Glutamatergic neuron (in vitro differentiated cells): ENCODE results near the gene AGAP2. TPM values are rescaled to one million over a fixed set of nuclear protein-coding genes. Genes with fewer than 3 reads are reported as not detected.

ENCODE experiments used
- DNase-seq: peaks from one replicate; pipeline ENCODE4 v3.0.0; 2022
- H3K27ac Mint-ChIP-seq: one replicate; pipeline ENCODE4 v1.8.0; 2020; ENCODE audit warnings: mild to moderate bottlenecking, mixed read lengths, inconsistent platforms; ENCODE audit not compliant: unreplicated experiment
- H3K27me3 Mint-ChIP-seq: one replicate; pipeline ENCODE4 v1.8.0; 2020; ENCODE audit warnings: mild to moderate bottlenecking, moderate library complexity, mixed read lengths, inconsistent platforms; ENCODE audit not compliant: unreplicated experiment
- H3K36me3 Mint-ChIP-seq: one replicate; pipeline ENCODE4 v1.8.0; 2020; ENCODE audit warnings: mild to moderate bottlenecking, mixed read lengths, inconsistent platforms; ENCODE audit not compliant: unreplicated experiment
- H3K4me1 Mint-ChIP-seq: one replicate; pipeline ENCODE4 v1.8.0; 2020; ENCODE audit warnings: mild to moderate bottlenecking, low read depth, mixed read lengths, inconsistent platforms; ENCODE audit not compliant: unreplicated experiment
- H3K4me3 Mint-ChIP-seq: one replicate; pipeline ENCODE4 v1.8.0; 2020; ENCODE audit warnings: mild to moderate bottlenecking, mixed read lengths, inconsistent platforms; ENCODE audit not compliant: unreplicated experiment
- H3K9me3 Mint-ChIP-seq: one replicate; pipeline ENCODE4 v1.8.0; 2020; ENCODE audit warnings: mild to moderate bottlenecking, moderate library complexity, mixed read lengths, inconsistent platforms; ENCODE audit not compliant: unreplicated experiment
- CTCF ChIP-seq: fragments of 200-600 bp; sonication (generic); IDR thresholded peaks from one replicate; pipeline ENCODE4 v1.5.0; 2021; ENCODE audit not compliant: partially characterized antibody, unreplicated experiment
- total RNA-seq: library from RNA; stranded (reverse); fragmentation: NEBNext Ultra II Directional; extraction: Animal tissue kit (Norgen Biotek cat#: 25700); gene quantifications from one replicate; pipeline ENCODE4 v1.2.1, GENCODE V29; 2021; ENCODE audit not compliant: unreplicated experiment

Gene AGAP2
- total RNA-seq, 1 donor from 2014 or later: 45.5 TPM

- Mint-ChIP-seq H3K9me3 (peaks cover 18% of the 10 kb centered on the region), H3K27ac (no peak overlapping the region), H3K4me1 (peaks cover 10% of the 10 kb centered on the region), H3K36me3 (peaks cover 4% of the 10 kb centered on the region), H3K4me3 (no peak overlapping the region), H3K27me3 (peaks cover 24% of the 10 kb centered on the region)
- TF ChIP-seq CTCF: no peak
- no peak for DNase-seq
Measured at GRCh38 chr12:57741844-57742738, 3.5 kb upstream of the AGAP2 start.

DNA sequence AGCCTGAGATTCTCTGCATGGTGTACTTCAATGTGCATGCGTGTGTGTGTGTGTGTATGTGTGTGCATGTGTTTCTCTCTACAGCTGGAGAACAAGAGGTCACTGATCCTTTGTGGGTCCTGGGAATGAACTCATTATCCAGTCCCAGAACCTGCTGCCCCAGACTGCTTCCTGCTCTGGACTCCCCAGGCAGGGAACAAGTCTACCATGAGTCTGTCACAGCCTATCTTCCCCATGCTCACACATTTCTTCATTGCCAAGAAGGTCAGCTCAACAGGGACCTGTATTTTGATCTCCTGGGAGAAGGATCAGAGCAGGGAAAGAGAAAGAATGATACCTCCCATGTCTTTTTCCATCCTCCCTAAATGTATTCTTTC, 2.9 kb upstream of the AGAP2 start:
- H3K9me3 Mint-ChIP-seq: peaks cover 18% of the 10 kb centered on the region
- H3K4me1 Mint-ChIP-seq: peaks cover 15% of the 10 kb centered on the region
- DNase-seq: no peak
- H3K27me3 Mint-ChIP-seq: peaks cover 28% of the 10 kb centered on the region
- peaks cover 4% of the 10 kb centered on the region for H3K36me3 Mint-ChIP-seq
- no peak for TF ChIP-seq CTCF
- no peak overlapping the region for H3K4me3 Mint-ChIP-seq
- H3K27ac Mint-ChIP-seq: no peak overlapping the region

DNA sequence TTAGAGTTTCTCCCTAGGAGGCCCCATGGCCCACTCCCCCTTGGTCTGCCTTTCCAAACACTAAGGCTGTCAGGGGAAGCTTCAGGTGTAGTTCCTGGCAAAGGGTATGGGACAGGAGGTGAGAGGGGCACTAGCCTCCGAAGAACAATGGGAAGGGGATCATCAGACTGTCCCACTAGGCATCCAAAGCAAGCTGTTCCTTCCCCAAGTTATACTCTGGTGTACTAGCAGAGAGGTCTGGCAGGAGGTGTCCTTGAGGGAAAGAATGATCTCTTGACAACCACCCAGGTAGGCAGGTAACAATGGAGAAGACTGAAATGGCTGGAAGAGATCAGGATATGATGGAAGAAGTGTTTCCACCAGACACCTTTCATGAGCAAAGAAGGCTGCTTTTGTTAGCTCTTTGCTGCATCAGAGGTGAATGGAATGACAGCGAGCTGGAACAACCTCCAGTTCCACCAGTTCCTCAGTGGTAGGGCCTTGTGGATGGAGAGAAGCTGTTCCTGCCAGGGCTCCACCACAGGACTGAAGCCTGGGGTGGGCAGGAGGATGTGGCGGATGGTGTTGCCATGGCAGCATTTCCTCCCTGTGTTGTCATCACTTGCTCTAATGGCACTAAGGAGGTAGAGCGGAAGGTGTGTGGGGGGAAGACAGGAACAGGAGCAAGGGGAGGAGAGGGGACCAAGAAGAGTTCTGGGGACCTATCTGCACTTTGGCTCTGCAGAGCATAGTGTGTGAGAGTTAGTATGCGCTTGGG, 2.3 kb upstream of the AGAP2 start:
- TF ChIP-seq CTCF: no peak
- H3K27ac Mint-ChIP-seq: no peak overlapping the region
- peaks cover 14% of the 10 kb centered on the region for H3K9me3 Mint-ChIP-seq
- no peak for DNase-seq
- H3K4me1 Mint-ChIP-seq: peaks cover 17% of the 10 kb centered on the region
- H3K36me3 Mint-ChIP-seq: peaks cover 4% of the 10 kb centered on the region
- H3K4me3 Mint-ChIP-seq: peak overlapping the region; percentile 44
- peaks cover 26% of the 10 kb centered on the region for H3K27me3 Mint-ChIP-seq

GRCh38 chr12:57739914-57740538, 1.5 kb upstream of the AGAP2 start:
- H3K27ac Mint-ChIP-seq: no peak overlapping the region
- no peak for TF ChIP-seq CTCF

More at GRCh38 chr12:57739914-57740538, 1.5 kb upstream of the AGAP2 start:
- Mint-ChIP-seq H3K27me3 (peaks cover 28% of the 10 kb centered on the region), H3K4me3 (no peak overlapping the region), H3K36me3 (peaks cover 4% of the 10 kb centered on the region), H3K9me3 (peaks cover 10% of the 10 kb centered on the region), H3K4me1 (peaks cover 18% of the 10 kb centered on the region)
- no peak for DNase-seq
